K562 (cell line): ENCODE results near the gene RAMP2. TPM values are rescaled to one million over a fixed set of nuclear protein-coding genes. Genes with fewer than 3 reads are reported as not detected.

ENCODE experiments used
- ATF1 ChIP-seq, 2 experiments: fragments of 450-650 bp in 1 of 2; IDR thresholded peaks; 2 replicates each; pipeline ENCODE4 v1.6.1; 2016; ENCODE audit warnings: missing compliant biosample characterization in 1 of 2, missing genetic modification characterization in 1 of 2
- CBX5 ChIP-seq: IDR thresholded peaks from 2 replicates; pipeline ENCODE4 v1.6.1; 2014; ENCODE audit warnings: low read depth, borderline replicate concordance
- CREB3 ChIP-seq: fragments of 450-650 bp; conservative IDR thresholded peaks from 2 replicates; pipeline ENCODE4 v1.6.1; 2016; ENCODE audit warnings: missing genetic modification characterization, low read depth, mild to moderate bottlenecking, missing compliant biosample characterization, moderate library complexity
- CREB5 ChIP-seq: fragments of 250-450 bp; sonication (Bioruptor Pico); IDR thresholded peaks from 2 replicates; pipeline ENCODE4 v1.5.0; 2020; ENCODE audit warnings: mild to moderate bottlenecking
- ELF1 ChIP-seq: fragments of 200-800 bp; sonication (Bioruptor generic); IDR thresholded peaks from 2 replicates; pipeline ENCODE4 v1.6.1; 2016; ENCODE audit warnings: missing genetic modification characterization, missing compliant biosample characterization
- ETV1 ChIP-seq: fragments of 450-650 bp; conservative IDR thresholded peaks from 2 replicates; pipeline ENCODE4 v1.6.1; 2016; ENCODE audit warnings: missing genetic modification characterization, control low read depth, low read depth, missing compliant biosample characterization
- GATAD2B ChIP-seq: fragments of 450-650 bp; IDR thresholded peaks from 2 replicates; pipeline ENCODE4 v1.6.1; 2017; ENCODE audit warnings: mild to moderate bottlenecking, borderline replicate concordance
- HMBOX1 ChIP-seq: sonication (generic); IDR thresholded peaks from 2 replicates; pipeline ENCODE4 v1.6.1; 2016
- HNRNPUL1 ChIP-seq: fragments of 200-400 bp; formaldehyde crosslinking; IDR thresholded peaks from 2 replicates; pipeline ENCODE4 v1.6.1; 2017; ENCODE audit warnings: low read length
- MAFG ChIP-seq: fragments of 450-650 bp; conservative IDR thresholded peaks from 2 replicates; pipeline ENCODE4 v1.6.1; 2016; ENCODE audit warnings: missing genetic modification characterization, missing compliant biosample characterization
- MBD2 ChIP-seq: sonication (generic); IDR thresholded peaks from 2 replicates; pipeline ENCODE4 v1.6.1; 2016; ENCODE audit warnings: low read depth, borderline replicate concordance
- POLR3A ChIP-seq: IDR thresholded peaks from 2 replicates; pipeline ENCODE4 v1.6.1; 2011; ENCODE audit warnings: borderline replicate concordance, mild to moderate bottlenecking, moderate library complexity; ENCODE audit not compliant: insufficient read length, insufficient read depth; ENCODE audit errors: extremely low read depth
- RBM39 ChIP-seq: fragments of 200-400 bp; formaldehyde crosslinking; optimal IDR thresholded peaks from 2 replicates; pipeline ENCODE3; 2018; ENCODE audit warnings: low read depth, low read length
- SFPQ ChIP-seq: fragments of 200-400 bp; formaldehyde crosslinking; IDR thresholded peaks from 2 replicates; pipeline ENCODE4 v1.6.1; 2017; ENCODE audit warnings: mild to moderate bottlenecking, low read depth, low read length, moderate library complexity
- SMARCB1 ChIP-seq: IDR thresholded peaks from 2 replicates; pipeline ENCODE4 v1.6.1; 2011; ENCODE audit warnings: improper control_type of control experiment, low read depth; ENCODE audit not compliant: insufficient read length
- THAP7 ChIP-seq: fragments of 250-450 bp; sonication (Bioruptor Pico); IDR thresholded peaks from 2 replicates; pipeline ENCODE4 v1.5.0; 2021
- YY1 ChIP-seq, 3 experiments: IDR thresholded peaks; 2 replicates each; pipeline ENCODE4 v1.6.1; 2011; ENCODE audit warnings: low read length in 2 of 3, mild to moderate bottlenecking in 2 of 3, moderate library complexity in 2 of 3, borderline replicate concordance in 1 of 3, control low read depth in 1 of 3, low read depth in 1 of 3; ENCODE audit not compliant: insufficient read depth in 3 of 3, insufficient replicate concordance in 2 of 3, control insufficient read depth in 1 of 3, insufficient read length in 1 of 3; ENCODE audit errors: extremely low read depth in 1 of 3
- ZFP1 ChIP-seq: fragments of 450-650 bp; formaldehyde crosslinking; IDR thresholded peaks from 2 replicates; pipeline ENCODE4 v1.4.0; 2020; ENCODE audit warnings: mild to moderate bottlenecking, mixed read lengths
- ZNF140 ChIP-seq: fragments of 250-450 bp; sonication (Bioruptor Pico); IDR thresholded peaks from 2 replicates; pipeline ENCODE4 v1.8.0; 2021; ENCODE audit warnings: moderate library complexity, mild to moderate bottlenecking, inconsistent platforms
- ZNF436 ChIP-seq: fragments of 250-450, 450-650 bp; sonication (Bioruptor Pico); formaldehyde crosslinking; IDR thresholded peaks from 2 replicates; pipeline ENCODE4 v1.7.0; 2020; ENCODE audit warnings: mild to moderate bottlenecking
- polyA plus RNA-seq, 8 experiments: library from polyadenylated mRNA; depleted of rRNA in 4 of 8; stranded (reverse) in 5 of 8; unstranded in 3 of 8; fragments of >200 nt; fragmentation: Nextera tagmentation in 2 of 8; fragmentation: Illumina TruSeq in 1 of 8; extraction: Ambion mirVana in 2 of 8; extraction: Trizol in 1 of 8; gene quantifications; 2 replicates each; pipeline versions ENCODE4 v1.2.1 to v1.2.3, GENCODE V29; 2011 to 2014; ENCODE audit warnings: inconsistent platforms in 1 of 8, missing spikeins in 1 of 8
- total RNA-seq, 7 experiments: library from RNA; depleted of rRNA in 6 of 7; stranded (reverse); fragments of >200 nt in 6 of 7; fragmentation: Illumina TruSeq in 2 of 7; extraction: Trizol in 2 of 7; gene quantifications; 2 replicates each; pipeline versions ENCODE4 v1.2.1 to v1.2.3, GENCODE V29; 2011 to 2021; ENCODE audit warnings: low replicate concordance in 1 of 7

Gene RAMP2
- total and polyA plus RNA-seq, 9 of the 15 experiments (the other 6 are each of a cell fraction or from before 2014, with no cell fraction given), result not detected

- no peak for TF ChIP-seq CREB3 (tag)
- no peak for TF ChIP-seq HMBOX1
- no peak for TF ChIP-seq ZFP1 (CRISPR knock-in tag)
- no peak for TF ChIP-seq ETV1 (tag)
- TF ChIP-seq MAFG (tag), result no peak
- no peak for TF ChIP-seq ZNF140 (CRISPR knock-in tag)
- TF ChIP-seq RBM39, result no peak
- TF ChIP-seq SMARCB1, result no peak
- TF ChIP-seq POLR3A, result no peak
- TF ChIP-seq THAP7 (CRISPR knock-in tag), result no peak
- TF ChIP-seq MBD2, result peak; percentile 62; the same call in 1 of the 2 replicates
- TF ChIP-seq YY1 (IDR thresholded peaks at IDR 0.05; ENCODE audit: borderline replicate concordance in 1 of 3, control insufficient read depth in 1 of 3, extremely low read depth in 1 of 3, insufficient read depth in 3 of 3, insufficient read length in 1 of 3, insufficient replicate concordance in 2 of 3, low read depth in 1 of 3, low read length in 2 of 3), result no peak
- no peak for TF ChIP-seq HNRNPUL1
- no peak for TF ChIP-seq CBX5
- no peak for TF ChIP-seq CREB5 (CRISPR knock-in tag)
- TF ChIP-seq SFPQ, result no peak
- peak; percentile 80; the same call in 1 of the 2 replicates for TF ChIP-seq GATAD2B
- TF ChIP-seq ELF1 (tag), result no peak
- no peak for TF ChIP-seq ATF1 (CRISPR knock-in tag; IDR thresholded peaks at IDR 0.05)
- 0 out of 2 replicates have a peak, but pooled peaks have one; percentile 12 for TF ChIP-seq ATF1 (tag; IDR thresholded peaks at IDR 0.05)
- no peak for TF ChIP-seq ZNF436 (CRISPR knock-in tag)
Measured at GRCh38 chr17:42743595-42744282, 17.3 kb upstream of the RAMP2 start (continued).
